ENCODE measurements around the gene GNL3. TPM values are rescaled to one million over a fixed set of nuclear protein-coding genes. Genes with fewer than 3 reads are reported as not detected.

The GNL3 gene
- total RNA-seq, 1 donor from 2014 or later, result 35.2 TPM

DNA sequence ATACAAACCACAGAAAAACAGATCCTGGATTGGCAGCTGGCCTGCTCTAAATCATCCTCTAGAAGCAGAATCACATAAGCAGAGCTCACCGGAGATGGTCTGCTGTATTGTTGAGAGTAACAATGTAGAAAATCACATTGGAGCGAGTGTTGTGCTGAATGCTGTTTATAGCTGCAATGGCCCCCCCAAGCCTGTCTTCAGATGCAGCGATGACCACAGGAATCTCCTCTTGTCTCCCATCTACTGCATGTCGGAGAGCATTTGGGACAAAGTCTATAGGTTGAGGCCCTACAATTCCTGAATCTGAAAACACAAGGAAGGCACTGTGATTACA, 11.8 kb downstream of the GNL3 start:
- peaks cover 74% of the 10 kb centered on the region for H3K36me3 ChIP-seq
- DNase-seq (no peak), ATAC-seq (no peak)
- H3K4me3 ChIP-seq, result no peak overlapping the region
- intact Hi-C loops (cut with DNase I), result no loop called here
- no peaks in the 10 kb centered on the region for H3K27me3 ChIP-seq (ENCODE audit: low read depth)
- no peaks in the 10 kb centered on the region for H3K4me1 ChIP-seq
- H3K9me3 ChIP-seq, result no peaks in the 10 kb centered on the region
- TF ChIP-seq, protein P1, sequence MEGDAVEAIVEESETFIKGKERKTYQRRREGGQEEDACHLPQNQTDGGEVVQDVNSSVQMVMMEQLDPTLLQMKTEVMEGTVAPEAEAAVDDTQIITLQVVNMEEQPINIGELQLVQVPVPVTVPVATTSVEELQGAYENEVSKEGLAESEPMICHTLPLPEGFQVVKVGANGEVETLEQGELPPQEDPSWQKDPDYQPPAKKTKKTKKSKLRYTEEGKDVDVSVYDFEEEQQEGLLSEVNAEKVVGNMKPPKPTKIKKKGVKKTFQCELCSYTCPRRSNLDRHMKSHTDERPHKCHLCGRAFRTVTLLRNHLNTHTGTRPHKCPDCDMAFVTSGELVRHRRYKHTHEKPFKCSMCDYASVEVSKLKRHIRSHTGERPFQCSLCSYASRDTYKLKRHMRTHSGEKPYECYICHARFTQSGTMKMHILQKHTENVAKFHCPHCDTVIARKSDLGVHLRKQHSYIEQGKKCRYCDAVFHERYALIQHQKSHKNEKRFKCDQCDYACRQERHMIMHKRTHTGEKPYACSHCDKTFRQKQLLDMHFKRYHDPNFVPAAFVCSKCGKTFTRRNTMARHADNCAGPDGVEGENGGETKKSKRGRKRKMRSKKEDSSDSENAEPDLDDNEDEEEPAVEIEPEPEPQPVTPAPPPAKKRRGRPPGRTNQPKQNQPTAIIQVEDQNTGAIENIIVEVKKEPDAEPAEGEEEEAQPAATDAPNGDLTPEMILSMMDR (IDR thresholded peaks at IDR 0.05), result no peak
- H3K27ac ChIP-seq, result no peak overlapping the region

DNA sequence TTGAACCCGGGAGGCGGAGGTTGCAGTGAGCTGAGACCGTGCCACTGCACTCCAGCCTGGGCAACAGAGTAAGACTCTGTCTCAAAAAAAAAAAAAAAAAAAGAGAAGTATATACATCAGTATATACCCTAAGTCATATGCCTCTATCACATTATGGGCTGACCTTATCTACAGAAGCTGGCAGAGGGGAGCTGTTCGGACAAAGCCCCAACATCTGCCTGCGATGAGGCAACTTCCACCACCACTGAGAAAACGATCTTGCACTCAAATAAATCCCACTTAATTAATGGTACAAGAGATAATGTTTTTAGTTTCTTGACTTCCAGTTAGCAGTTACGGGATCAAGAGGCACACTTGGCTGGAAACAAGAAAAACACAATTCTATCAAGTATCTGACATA, 17.5 kb downstream of the GNL3 start:
- Histone ChIP-seq H3K36me3 (peaks cover 28% of the 10 kb centered on the region), H3K27me3 (ENCODE audit: low read depth) (no peaks in the 10 kb centered on the region), H3K9me3 (no peaks in the 10 kb centered on the region), H3K4me3 (no peak overlapping the region), H3K4me1 (peaks cover 29% of the 10 kb centered on the region), H3K27ac (no peak overlapping the region)
- intact Hi-C loops (cut with DNase I), result no loop called here
- ATAC-seq (no peak), DNase-seq (no peak)
- TF ChIP-seq, protein P1 (IDR thresholded peaks at IDR 0.05), result no peak

DNA sequence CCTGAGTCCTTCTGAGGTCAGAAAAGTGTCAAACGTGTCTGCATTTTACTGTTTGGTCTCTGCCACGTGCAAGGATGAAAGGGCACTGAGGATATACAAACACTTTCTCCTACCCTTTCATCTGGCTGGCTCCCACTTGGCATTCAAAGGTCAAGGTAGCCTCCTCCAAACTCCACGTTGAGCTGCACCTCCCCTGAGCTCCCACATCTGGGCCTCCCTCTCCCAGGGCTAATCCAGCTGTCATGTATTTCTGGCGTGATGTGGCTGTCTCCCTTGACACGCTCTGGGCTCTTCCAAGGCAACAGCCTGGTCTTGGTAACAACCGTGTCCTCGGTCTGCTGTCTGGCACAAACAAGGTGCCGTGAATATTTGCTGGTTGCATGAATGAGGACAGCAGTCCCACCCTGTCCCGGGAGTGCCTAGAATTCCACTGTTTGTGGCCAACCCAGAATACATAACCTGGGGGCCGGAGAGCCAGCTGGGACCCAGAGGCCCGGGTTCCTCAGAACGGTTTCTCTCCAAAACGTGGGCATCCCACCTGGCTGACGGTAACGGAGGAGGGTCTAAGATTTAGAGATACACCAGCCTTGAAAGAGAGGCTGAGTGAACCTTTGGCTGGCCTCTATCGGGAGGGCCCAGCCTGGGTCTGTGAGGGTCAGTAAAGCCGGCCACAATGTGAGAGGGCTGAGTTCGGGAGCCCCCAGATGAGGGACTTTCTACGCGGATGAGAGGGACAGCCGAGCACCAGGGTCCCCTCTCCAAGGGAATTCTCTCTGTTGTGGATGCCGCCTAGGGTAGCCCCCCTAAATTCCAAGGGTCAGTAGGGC, 19.0 kb downstream of the GNL3 start:
- intact Hi-C loops (cut with DNase I), result no loop called here
- peaks cover 29% of the 10 kb centered on the region for H3K4me1 ChIP-seq
- DNase-seq, result no peak
- TF ChIP-seq, protein P1 (IDR thresholded peaks at IDR 0.05), result no peak
- no peaks in the 10 kb centered on the region for H3K27me3 ChIP-seq (ENCODE audit: low read depth)
- peak overlapping the region; percentile 86 for H3K27ac ChIP-seq
- peak; percentile 21 to 35 for ATAC-seq
- H3K36me3 ChIP-seq, result peaks cover 21% of the 10 kb centered on the region
- no peaks in the 10 kb centered on the region for H3K9me3 ChIP-seq
- peak overlapping the region; percentile 80 for H3K4me3 ChIP-seq

DNA sequence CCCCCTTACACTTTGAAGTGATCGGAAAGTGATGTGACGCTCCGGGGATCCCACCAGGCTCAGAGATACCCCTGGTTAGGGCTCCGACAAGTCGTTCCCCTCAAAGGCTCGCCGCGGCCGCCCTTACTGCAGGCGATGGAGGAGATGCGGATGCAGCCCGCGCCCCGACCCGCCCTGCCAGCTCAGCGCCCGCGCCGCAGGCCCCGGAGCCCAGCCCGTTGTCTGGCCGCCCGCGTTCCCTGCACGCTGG, 19.5 kb downstream of the GNL3 start:
- Histone ChIP-seq H3K27ac (peak overlapping the region; percentile 86), H3K36me3 (peaks cover 18% of the 10 kb centered on the region), H3K9me3 (no peaks in the 10 kb centered on the region), H3K4me1 (peaks cover 29% of the 10 kb centered on the region), H3K27me3 (ENCODE audit: low read depth) (no peaks in the 10 kb centered on the region), H3K4me3 (peak overlapping the region; percentile 80)
- intact Hi-C loops (cut with DNase I), result no loop called here
- TF ChIP-seq, protein P1 (IDR thresholded peaks at IDR 0.05), result no peak
- ATAC-seq (no peak), DNase-seq (no peak)

DNA sequence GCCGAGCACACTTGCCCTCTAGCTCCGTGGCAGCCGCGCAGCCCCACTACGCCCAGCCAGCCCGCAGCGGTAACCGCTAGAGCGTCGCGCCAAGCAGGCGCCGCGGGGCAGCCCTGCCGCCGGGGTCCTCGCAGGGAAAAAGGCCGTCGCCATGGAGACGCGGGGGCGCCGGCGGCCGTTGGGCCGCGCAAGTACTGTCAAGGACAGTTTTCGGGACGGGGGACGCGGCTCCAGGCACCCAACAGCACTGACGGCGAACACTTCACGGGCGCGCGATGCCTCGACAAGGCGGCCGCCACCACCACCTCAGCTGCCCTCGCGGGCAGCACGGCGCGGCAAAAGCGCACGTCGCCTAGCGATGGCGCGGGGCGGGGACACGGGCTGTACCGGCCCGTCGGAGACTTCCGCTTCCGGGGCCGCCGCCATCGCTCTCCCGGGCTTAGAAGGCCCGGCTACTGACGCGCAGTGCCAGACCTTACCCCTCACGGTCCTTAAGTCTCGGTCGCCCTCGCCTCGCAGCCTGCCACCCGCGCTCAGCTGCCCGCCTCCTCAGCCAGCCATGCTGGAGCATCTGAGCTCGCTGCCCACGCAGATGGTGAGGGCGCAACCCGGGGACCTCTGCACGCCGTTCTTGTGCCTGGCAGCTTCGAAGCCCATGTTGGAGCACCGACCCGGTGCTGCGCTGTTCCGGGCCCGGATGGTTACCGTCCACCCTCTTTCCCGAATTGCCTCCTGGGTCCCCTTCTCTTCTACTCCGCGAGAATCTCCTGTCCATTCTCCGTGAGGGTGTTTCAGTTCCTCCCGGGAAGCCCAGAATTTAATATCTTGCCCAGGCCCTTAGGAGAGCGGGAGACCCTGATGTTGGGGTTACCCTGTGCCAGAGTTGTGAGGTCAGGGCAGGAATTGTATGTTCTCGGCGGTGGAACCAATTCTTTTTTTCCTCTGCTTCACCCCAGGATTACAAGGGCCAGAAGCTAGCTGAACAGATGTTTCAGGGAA, 20.2 kb downstream of the GNL3 start, which contains the start of the genes GLT8D1 and SPCS1:
GLT8D1 (minus strand) TSS at position 104 of the 999 bp plus-strand sequence. CDS start 5,331 bp downstream, outside the sequence.
SPCS1 (plus strand) TSS at position 419 of the 999 bp plus-strand sequence; CDS start at position 560, 141 bp downstream.
- Histone ChIP-seq H3K27ac (peak within 1 kb of the TSS; percentile 86), H3K9me3 (no peaks in the 10 kb centered on the region), H3K4me1 (peaks cover 29% of the 10 kb centered on the region), H3K4me3 (peak within 1 kb of the TSS; percentile 80), H3K27me3 (ENCODE audit: low read depth) (no peaks in the 10 kb centered on the region), H3K36me3 (peaks cover 18% of the 10 kb centered on the region)
- intact Hi-C loops (cut with DNase I), result no loop called here
- TF ChIP-seq, protein P1 (IDR thresholded peaks at IDR 0.05), result no peak
- ATAC-seq, result peak; percentile 97 to 98
- peak; percentile 92 for DNase-seq
